ENCODE results near the gene ZNF726.
"Not testable (repeated sequence)": the region's sequence is repeated elsewhere in the genome, so short reads cannot be mapped to it uniquely, and the experiment has no call there.

The ZNF726 gene

GRCh38 chr19:23914402-23915286 is at the start of gene ZNF726:
TSS of gene ZNF726 (plus strand) at chr19:23914886. CDS start at chr19:23914995, 109 bp downstream.
- CTCF ChIA-PET = interaction anchor here (1.0 kb wide), 1 partner anchor 10 kb away, joined by 4 read pairs; no protein-coding TSS in a partner anchor
- TF ChIP-seq CTCF (IDR thresholded peaks at IDR 0.05; ENCODE audit: control extremely low read depth, extremely low read depth, low read depth, missing control alignments) = no peak
- peak; percentile 70 for DNase-seq (ENCODE audit: extremely low spot score)
- POLR2A ChIA-PET = interaction anchor here (0.8 kb wide), 1 partner anchor 119 kb away, joined by 3 read pairs; no protein-coding TSS in a partner anchor

DNA sequence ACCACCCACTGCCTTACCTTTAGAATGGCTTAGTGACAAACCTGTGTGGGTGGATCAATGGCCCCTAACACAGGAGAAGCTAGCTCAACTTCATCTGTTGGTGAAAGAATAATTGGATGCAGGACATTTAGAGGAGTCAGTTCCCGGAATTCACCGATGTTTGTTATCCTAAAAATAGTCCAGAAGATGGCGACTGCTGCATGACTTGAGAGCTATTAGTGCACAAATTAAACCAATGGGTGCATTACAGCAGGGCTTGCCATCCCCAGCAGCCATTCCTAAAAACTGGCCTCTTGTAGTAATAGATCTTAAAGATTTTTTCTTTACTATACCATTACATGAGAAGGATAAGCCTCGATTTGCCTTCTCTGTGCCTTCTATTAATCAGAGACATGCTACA is 46.8 kb upstream of the ZNF726 start:
- no peak for DNase-seq (ENCODE audit: extremely low spot score)
- no peak for TF ChIP-seq CTCF (IDR thresholded peaks at IDR 0.05; ENCODE audit: control extremely low read depth, extremely low read depth, low read depth, missing control alignments)
- ChIA-PET POLR2A (no interaction called here), CTCF (no interaction called here)

DNA sequence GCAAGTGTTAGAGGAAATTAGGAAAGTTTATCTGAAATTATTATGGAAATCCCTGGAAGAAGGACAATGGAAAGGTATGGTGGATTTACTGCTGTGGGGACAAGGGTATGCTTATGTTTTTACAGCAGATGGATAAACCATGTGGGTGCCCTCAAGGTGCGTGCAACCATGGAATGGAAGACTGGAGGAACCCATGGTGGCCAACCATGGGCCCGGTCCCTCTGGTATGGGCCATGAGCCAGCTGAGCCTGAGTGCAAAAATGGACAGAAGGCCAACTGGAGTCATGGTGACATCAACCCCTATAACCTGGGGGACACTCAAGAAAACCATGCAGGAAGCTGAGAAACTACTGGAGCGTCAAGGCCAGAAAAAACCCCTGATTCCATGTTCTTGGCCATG is 46.1 kb upstream of the ZNF726 start:
- ChIA-PET POLR2A (no interaction called here), CTCF (no interaction called here)
- no peak for TF ChIP-seq CTCF (IDR thresholded peaks at IDR 0.05; ENCODE audit: control extremely low read depth, extremely low read depth, low read depth, missing control alignments)
- no peak for DNase-seq (ENCODE audit: extremely low spot score)

DNA sequence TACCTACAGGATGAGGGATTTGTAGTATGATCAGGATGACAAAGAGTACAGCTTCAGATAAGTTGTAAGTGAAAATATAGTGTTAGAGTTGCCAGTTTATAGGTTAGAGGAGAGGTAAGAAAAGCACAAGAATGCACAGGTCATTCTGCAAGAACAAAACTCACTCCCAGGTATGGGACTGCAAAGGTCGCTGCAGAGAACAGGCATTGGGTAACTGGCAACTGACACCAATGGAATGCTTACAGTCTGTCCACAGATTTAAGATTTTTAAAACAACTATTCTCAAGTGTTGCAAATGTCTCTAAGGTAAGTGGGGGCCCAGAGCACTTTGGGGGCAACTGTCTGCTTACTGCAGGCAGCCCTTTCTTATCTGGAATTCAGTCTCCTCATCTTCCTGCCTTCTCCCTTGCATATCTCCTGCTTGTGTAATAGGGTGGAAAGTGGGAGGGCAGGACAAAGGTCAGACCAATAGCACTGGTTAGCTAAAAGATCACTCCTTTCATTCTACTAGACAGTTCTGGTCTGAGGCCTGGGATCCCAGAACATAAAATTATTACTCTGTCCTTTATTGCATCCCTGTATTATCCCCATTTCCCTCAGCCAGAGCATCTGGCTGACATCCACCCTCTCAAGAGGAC is 42.3 kb upstream of the ZNF726 start:
- no peak for TF ChIP-seq CTCF (IDR thresholded peaks at IDR 0.05; ENCODE audit: control extremely low read depth, extremely low read depth, low read depth, missing control alignments)
- DNase-seq (ENCODE audit: extremely low spot score) = no peak
- CTCF ChIA-PET = interaction anchor here (1.2 to 1.6 kb wide), 2 partner anchors 8 to 11 kb away, joined by 3 read pairs; no protein-coding TSS in a partner anchor
- POLR2A ChIA-PET = no interaction called here

GRCh38 chr19:23876261-23876660 is 38.4 kb upstream of the ZNF726 start:
- CTCF ChIA-PET = no interaction called here
- no peak for TF ChIP-seq CTCF (IDR thresholded peaks at IDR 0.05; ENCODE audit: control extremely low read depth, extremely low read depth, low read depth, missing control alignments)
- POLR2A ChIA-PET = no interaction called here
- DNase-seq (ENCODE audit: extremely low spot score) = no peak

GRCh38 chr19:23876756-23877155 is 37.9 kb upstream of the ZNF726 start:
- POLR2A ChIA-PET; DNase-seq (ENCODE audit: extremely low spot score); CTCF ChIA-PET: not testable (repeated sequence)

DNA sequence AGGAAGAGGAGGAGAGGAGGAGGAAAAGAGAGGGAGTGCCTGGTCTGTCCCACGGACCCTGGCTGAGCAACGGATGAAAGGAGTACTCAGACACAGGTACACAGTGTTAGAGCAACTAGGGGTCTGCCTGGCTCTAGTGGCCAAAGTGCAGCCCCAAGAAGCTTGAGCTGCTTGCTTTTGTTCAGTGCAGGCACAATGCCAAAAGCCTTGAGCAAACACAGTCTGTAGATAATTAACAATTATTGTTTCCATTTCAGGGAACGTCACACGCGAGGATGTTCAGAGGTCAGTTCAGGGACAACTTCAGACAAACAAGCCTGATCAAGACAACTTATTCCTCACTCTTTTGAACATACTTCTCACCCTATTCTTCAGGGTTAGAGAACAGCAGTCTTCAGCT is 32.2 kb upstream of the ZNF726 start:
- no peak for DNase-seq (ENCODE audit: extremely low spot score)
- ChIA-PET POLR2A (no interaction called here), CTCF (no interaction called here)
- TF ChIP-seq CTCF (IDR thresholded peaks at IDR 0.05; ENCODE audit: control extremely low read depth, extremely low read depth, low read depth, missing control alignments) = no peak
